GM23248 (cell line): ENCODE data around the gene SLC25A34. TPM values are rescaled to one million over a fixed set of nuclear protein-coding genes. Genes with fewer than 3 reads are reported as not detected.

Experiments used
- DNase-seq: peaks from one replicate; pipeline ENCODE4 v3.0.0-alpha.2; 2015
- H2AFZ ChIP-seq: fragments of 200-600 bp; sonication (generic); 2 replicates; pipeline ENCODE4 v1.6.1; 2016; ENCODE audit warnings: antibody characterized with exemption
- H3F3A ChIP-seq: fragments of 200-600 bp; sonication (generic); 2 replicates; pipeline ENCODE4 v1.6.1; 2016; ENCODE audit warnings: mild to moderate bottlenecking, antibody characterized with exemption, mixed run types; ENCODE audit not compliant: insufficient read depth
- H3K27ac ChIP-seq: fragments of 200-600 bp; sonication (generic); 2 replicates; pipeline ENCODE4 v1.5.1; 2016; ENCODE audit warnings: mild to moderate bottlenecking
- H3K27me3 ChIP-seq: fragments of 200-600 bp; sonication (generic); replicated peaks from 2 replicates; pipeline ENCODE4 v1.6.1; 2016; ENCODE audit warnings: mild to moderate bottlenecking; ENCODE audit not compliant: insufficient read depth
- H3K36me3 ChIP-seq: fragments of 200-600 bp; sonication (generic); 2 replicates; pipeline ENCODE4 v1.6.1; 2016; ENCODE audit warnings: low read depth, mild to moderate bottlenecking
- H3K4me1 ChIP-seq: fragments of 200-600 bp; sonication (generic); 2 replicates; pipeline ENCODE4 v1.6.1; 2016; ENCODE audit warnings: mild to moderate bottlenecking; ENCODE audit not compliant: insufficient read depth
- H3K4me2 ChIP-seq: fragments of 200-600 bp; sonication (generic); one replicate; pipeline ENCODE4 v1.6.1; 2016; ENCODE audit warnings: mild to moderate bottlenecking; ENCODE audit not compliant: unreplicated experiment
- H3K4me3 ChIP-seq: fragments of 200-600 bp; sonication (generic); 2 replicates; pipeline ENCODE4 v1.5.1; 2016; ENCODE audit warnings: mild to moderate bottlenecking
- H3K79me2 ChIP-seq: fragments of 200-600 bp; sonication (generic); 2 replicates; pipeline ENCODE4 v1.6.1; 2016; ENCODE audit warnings: mild to moderate bottlenecking; ENCODE audit not compliant: insufficient read depth
- H3K9ac ChIP-seq: fragments of 200-600 bp; sonication (generic); 2 replicates; pipeline ENCODE4 v1.6.1; 2016; ENCODE audit warnings: mild to moderate bottlenecking
- H3K9me2 ChIP-seq: fragments of 200-600 bp; sonication (generic); 2 replicates; pipeline ENCODE4 v1.6.1; 2016; ENCODE audit warnings: mixed run types, mild to moderate bottlenecking, moderate library complexity; ENCODE audit not compliant: insufficient read depth
- H3K9me3 ChIP-seq: fragments of 200-600 bp; sonication (generic); one replicate; pipeline ENCODE4 v1.6.1; 2017; ENCODE audit warnings: low read depth
- H4K20me1 ChIP-seq: fragments of 200-600 bp; sonication (generic); 2 replicates; pipeline ENCODE4 v1.6.0; 2016; ENCODE audit not compliant: insufficient read depth
- EZH2 ChIP-seq: fragments of 200-600 bp; sonication (generic); IDR thresholded peaks from 2 replicates; pipeline ENCODE4 v1.6.1; 2018; ENCODE audit warnings: antibody characterized with exemption, mild to moderate bottlenecking; ENCODE audit not compliant: insufficient read depth, poor library complexity, severe bottlenecking
- EZH2phosphoT487 ChIP-seq: fragments of 200-600 bp; sonication (generic); IDR thresholded peaks from 2 replicates; pipeline ENCODE4 v1.6.1; 2018; ENCODE audit warnings: antibody characterized with exemption, moderate library complexity, mild to moderate bottlenecking, low read depth; ENCODE audit not compliant: insufficient read depth
- WGBS, 2 experiments: methylation state at CpG; one replicate each; pipeline ENCODE4 v1.1.6; 2015 to 2017; ENCODE audit warnings: low lambda C conversion rate in 2 of 2, low coverage in 1 of 2; ENCODE audit errors: missing lambda C conversion rate in 2 of 2; 5-methylcytosine and 5-hydroxymethylcytosine counted together
- in situ Hi-C: fragments of 300-500 bp; cut with MboI; formaldehyde crosslinking; loops from 2 replicates; pipeline ENCODE4 v1.15.0; 2020
- polyA plus RNA-seq: library from polyadenylated mRNA; unstranded; fragments of >200 nt; fragmentation: Nextera tagmentation; extraction: Ambion mirVana; gene quantifications from 2 replicates; pipeline ENCODE4 v1.2.1, GENCODE V29; 2016
- total RNA-seq: library from RNA; depleted of rRNA; stranded (reverse); fragments of >200 nt; shearing (Covaris generic); gene quantifications from 2 replicates; pipeline ENCODE4 v1.2.3, GENCODE V29; 2014

The SLC25A34 gene
- total and polyA plus RNA-seq, 2 experiments from 2014 or later: 0.20 to 0.54 TPM

DNA sequence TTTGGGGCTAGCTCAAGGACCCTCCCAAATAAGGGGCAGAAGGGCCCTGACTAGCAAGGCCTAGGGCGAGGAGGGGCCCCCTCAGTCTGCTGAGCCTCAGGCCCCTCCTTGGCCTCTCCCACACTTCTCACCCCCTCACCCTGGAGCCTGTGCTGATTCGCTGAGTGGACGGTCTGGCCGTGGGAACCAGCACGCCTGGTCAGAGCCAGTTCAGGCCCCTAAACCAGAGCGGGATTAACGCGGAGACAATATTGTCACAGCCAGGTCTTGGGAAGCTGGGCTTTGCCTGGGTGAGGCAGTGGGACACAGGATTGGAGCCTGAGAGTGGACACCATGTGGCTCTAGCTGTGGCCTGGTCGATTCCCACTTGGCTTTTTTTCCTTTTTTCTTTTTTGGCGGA lies 17.7 kb downstream of the SLC25A34 start:
- Histone ChIP-seq H3K9me3 (no peaks in the 10 kb centered on the region), H3K4me3 (no peak overlapping the region), H3K36me3 (no peaks in the 10 kb centered on the region), H3K4me1 (peaks cover 15% of the 10 kb centered on the region), H3K9ac (no peak overlapping the region), H3K27me3 (no peaks in the 10 kb centered on the region), H2AFZ (no peak overlapping the region), H3K27ac (no peak overlapping the region), H4K20me1 (no peaks in the 10 kb centered on the region), H3K79me2 (peaks cover under 1% of the 10 kb centered on the region; the same call in 1 of the 2 replicates), H3K9me2 (no peaks in the 10 kb centered on the region), H3F3A (no peaks in the 10 kb centered on the region; the same call in 1 of the 2 replicates), H3K4me2 (no peak overlapping the region)
- TF ChIP-seq EZH2 (no peak), EZH2phosphoT487 (no peak)
- 78 to 80% methylated on average over 10 of the region's 10 CpGs for WGBS, 2 experiments
- no peak for DNase-seq
- in situ Hi-C loops: no loop called here

DNA sequence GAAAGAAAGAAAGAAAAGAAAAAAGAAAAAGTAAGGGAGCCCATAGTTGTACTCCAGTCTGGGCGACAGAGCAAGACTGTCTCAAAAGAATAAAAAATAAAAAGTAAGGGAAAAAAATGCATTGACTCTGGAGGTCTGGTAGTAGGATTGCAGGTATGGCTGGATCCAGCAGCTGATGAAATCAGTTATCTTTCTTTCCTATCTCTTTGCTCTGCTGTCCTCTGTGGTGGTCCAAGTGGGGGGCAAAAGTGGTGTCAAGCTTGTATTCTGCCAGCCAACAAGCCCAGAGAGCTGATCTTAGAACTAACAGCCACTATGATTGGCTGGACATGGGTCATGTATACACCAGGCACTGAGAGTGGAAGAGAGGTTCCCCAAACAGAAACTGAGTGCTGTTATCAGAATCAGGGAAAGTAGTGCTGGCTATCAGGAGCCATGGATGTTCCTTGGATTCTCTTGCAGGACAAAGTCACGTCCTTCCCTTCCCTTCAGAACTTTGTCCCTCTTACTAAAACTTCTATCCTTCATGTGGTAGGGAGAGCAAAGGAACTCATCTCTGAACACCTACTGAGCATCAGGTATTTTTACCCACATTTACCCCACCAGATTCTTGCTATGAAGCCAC lies 19.1 kb downstream of the SLC25A34 start:
- Histone ChIP-seq H3K4me3 (no peak overlapping the region), H4K20me1 (no peaks in the 10 kb centered on the region), H3K9me2 (no peaks in the 10 kb centered on the region), H3F3A (no peaks in the 10 kb centered on the region; the same call in 1 of the 2 replicates), H3K27ac (no peak overlapping the region), H2AFZ (no peak overlapping the region), H3K4me2 (no peak overlapping the region), H3K4me1 (peaks cover 12% of the 10 kb centered on the region), H3K9ac (no peak overlapping the region), H3K36me3 (no peaks in the 10 kb centered on the region), H3K27me3 (no peaks in the 10 kb centered on the region), H3K9me3 (no peaks in the 10 kb centered on the region), H3K79me2 (peaks cover 14% of the 10 kb centered on the region)
- 88 to 97% methylated on average over 2 of the region's 2 CpGs for WGBS, 2 experiments
- TF ChIP-seq EZH2 (no peak), EZH2phosphoT487 (no peak)
- DNase-seq: no peak
- in situ Hi-C loops: no loop called here

DNA sequence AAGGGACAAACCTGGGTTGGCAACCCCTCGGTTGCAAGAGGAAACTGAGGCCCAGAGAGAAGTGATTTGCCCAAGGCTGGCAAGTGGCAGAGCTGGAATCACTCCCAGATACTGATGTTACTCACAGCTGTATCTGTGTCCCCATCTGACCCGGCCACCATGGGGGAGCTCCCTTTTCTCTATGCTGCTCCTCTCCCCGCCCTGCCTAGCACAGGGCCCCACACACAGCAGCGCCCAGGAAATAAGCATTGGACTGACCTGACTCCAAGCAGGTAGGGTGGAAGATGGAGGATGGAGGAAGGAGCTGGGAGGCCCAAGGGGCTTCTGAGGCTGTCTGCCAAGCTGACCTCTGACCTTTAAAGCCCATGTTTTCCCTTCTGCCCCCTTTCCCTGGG lies 19.6 kb downstream of the SLC25A34 start:
- no peak overlapping the region for H2AFZ ChIP-seq
- H3K36me3 ChIP-seq: no peaks in the 10 kb centered on the region
- no peak overlapping the region for H3K4me3 ChIP-seq
- TF ChIP-seq EZH2phosphoT487 (no peak), EZH2 (no peak)
- no peaks in the 10 kb centered on the region for H3K27me3 ChIP-seq
- no peak overlapping the region for H3K9ac ChIP-seq
- no peaks in the 10 kb centered on the region for H3K9me3 ChIP-seq
- no peaks in the 10 kb centered on the region for H4K20me1 ChIP-seq
- no peak overlapping the region for H3K4me2 ChIP-seq
- H3K79me2 ChIP-seq: peaks cover 19% of the 10 kb centered on the region
- peak; percentile 54 for DNase-seq
- WGBS, 2 experiments: 68% methylated on average over 4 of the region's 4 CpGs
- in situ Hi-C loops: no loop called here
- H3K4me1 ChIP-seq: peaks cover 18% of the 10 kb centered on the region
- no peak overlapping the region for H3K27ac ChIP-seq
- no peaks in the 10 kb centered on the region for H3K9me2 ChIP-seq
- H3F3A ChIP-seq: no peaks in the 10 kb centered on the region; the same call in 1 of the 2 replicates

DNA sequence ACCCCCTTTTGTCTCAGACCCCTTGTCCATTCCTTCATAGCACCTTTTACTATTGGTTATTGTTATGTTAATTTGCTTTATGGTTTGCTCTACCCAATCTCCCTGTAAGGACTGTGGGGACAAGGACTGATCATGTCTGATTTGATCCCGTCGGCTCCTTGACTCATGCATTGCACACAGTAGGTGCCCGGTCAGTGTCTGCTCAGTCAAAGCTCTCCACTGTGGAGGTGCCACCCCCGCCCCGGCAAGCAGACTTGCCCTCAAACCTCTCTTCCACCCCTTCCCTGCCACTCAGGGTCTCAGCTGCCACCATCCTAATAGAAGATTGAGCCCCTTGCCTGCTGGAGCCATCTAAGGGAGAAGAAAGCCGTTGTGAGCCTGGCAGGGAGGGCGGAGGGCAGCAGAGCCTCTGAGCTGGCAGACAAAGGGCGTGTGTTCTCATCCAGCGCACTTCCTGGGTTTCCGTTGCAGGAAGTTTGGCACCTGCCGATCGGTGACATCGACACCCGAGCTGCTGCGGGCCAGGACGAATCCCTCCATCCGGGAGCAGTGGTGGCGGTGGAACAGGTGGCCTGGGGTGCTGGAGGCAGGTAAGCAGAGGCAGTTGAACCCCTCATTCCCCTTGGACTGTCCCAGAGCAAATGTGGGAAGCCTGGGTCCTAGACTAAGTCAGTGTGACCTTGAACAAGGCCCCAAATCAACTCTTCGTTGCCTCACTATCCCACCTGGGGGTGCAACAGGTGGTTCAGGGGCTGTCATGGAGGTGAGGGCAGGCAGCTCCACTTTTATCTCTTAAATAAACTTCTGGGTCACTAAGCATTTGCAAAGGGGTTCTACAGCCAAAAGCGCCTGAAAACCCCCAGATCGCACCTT lies 20.3 kb downstream of the SLC25A34 start:
- no peaks in the 10 kb centered on the region for H4K20me1 ChIP-seq
- no peaks in the 10 kb centered on the region for H3K9me3 ChIP-seq
- H3K9ac ChIP-seq: no peak overlapping the region
- no peak overlapping the region for H3K27ac ChIP-seq
- no peaks in the 10 kb centered on the region for H3K27me3 ChIP-seq
- peaks cover 26% of the 10 kb centered on the region for H3K79me2 ChIP-seq
- H3K4me2 ChIP-seq: no peak overlapping the region
- no peak overlapping the region for H3K4me3 ChIP-seq
- H3K9me2 ChIP-seq: no peaks in the 10 kb centered on the region
- peaks cover 3% of the 10 kb centered on the region for H3F3A ChIP-seq
- H2AFZ ChIP-seq: no peak overlapping the region
- no peak for TF ChIP-seq EZH2
- no peak for TF ChIP-seq EZH2phosphoT487
- in situ Hi-C loops: no loop called here
- no peaks in the 10 kb centered on the region for H3K36me3 ChIP-seq
- DNase-seq: peak; percentile 44
- H3K4me1 ChIP-seq: peaks cover 23% of the 10 kb centered on the region
- WGBS, 2 experiments: 49% methylated on average over 20 to 21 of the region's 21 CpGs
